ENCODE measurements around the gene UGGT1. TPM values are rescaled to one million over a fixed set of nuclear protein-coding genes. Genes with fewer than 3 reads are reported as not detected.

Gene UGGT1
- total RNA-seq, 1 experiment from 2014 or later = 55.9 TPM

DNA sequence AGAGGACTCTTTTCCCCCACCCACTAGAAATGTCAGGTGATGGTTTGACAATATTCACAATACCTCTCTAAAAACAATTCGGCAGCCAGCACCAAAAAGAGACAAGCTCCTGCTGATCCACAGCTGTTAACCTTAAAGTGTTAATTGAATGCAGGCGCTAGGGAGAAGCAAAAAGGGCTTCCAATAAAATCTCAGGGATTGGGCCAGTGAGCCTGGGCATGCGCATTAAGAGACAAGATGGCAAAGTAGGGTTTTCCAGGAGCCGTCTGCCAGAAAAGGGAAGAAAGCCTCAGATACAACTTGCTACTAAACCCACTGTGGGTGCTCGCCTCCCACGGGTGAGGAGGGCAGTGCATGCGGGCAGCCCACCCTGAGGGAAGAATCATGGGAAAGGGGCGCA lies 128.9 kb downstream of the UGGT1 start:
- Histone ChIP-seq H3K18ac (ENCODE audit: insufficient read length, low read depth, low read length) (no peak overlapping the region), H3K79me1 (ENCODE audit: insufficient read depth, low read depth, low read length, poor library complexity, severe bottlenecking) (no peaks in the 10 kb centered on the region), H3K27me3 (ENCODE audit: insufficient read depth, low read length) (no peaks in the 10 kb centered on the region), H3K4me1 (ENCODE audit: insufficient read depth, low read length) (no peaks in the 10 kb centered on the region), H4K5ac (ENCODE audit: insufficient read length, low read depth, low read length) (no peak overlapping the region), H4K20me1 (ENCODE audit: control insufficient read depth, insufficient read depth, insufficient read length) (no peaks in the 10 kb centered on the region), H4K91ac (ENCODE audit: insufficient read length, low read depth, low read length) (no peak overlapping the region), H4K8ac (replicated peaks; ENCODE audit: insufficient read length, low read depth, low read length) (no peak overlapping the region), H3K79me2 (ENCODE audit: insufficient read depth, low read length) (no peaks in the 10 kb centered on the region), H3K4ac (ENCODE audit: low read depth, low read length) (no peak overlapping the region), H3K56ac (ENCODE audit: insufficient read length, low read depth, low read length) (no peak overlapping the region), H3K27ac (ENCODE audit: insufficient read length, low read depth, low read length) (no peak overlapping the region), H2BK12ac (ENCODE audit: insufficient read length, low read depth, low read length) (no peak overlapping the region), H3K23ac (ENCODE audit: insufficient read length, low read depth, low read length) (no peak overlapping the region), H2BK120ac (ENCODE audit: low read depth, low read length, poor library complexity, severe bottlenecking) (no peak overlapping the region), H3K23me2 (ENCODE audit: insufficient read length, low read depth, low read length, poor library complexity, severe bottlenecking) (no peaks in the 10 kb centered on the region), H3K4me2 (ENCODE audit: insufficient read depth, insufficient read length, low read length) (no peak overlapping the region), H2AK5ac (ENCODE audit: insufficient read length, low read length) (no peak overlapping the region), H3K9me3 (ENCODE audit: control insufficient read depth, low read depth, low read length) (no peaks in the 10 kb centered on the region), H2BK20ac (ENCODE audit: low read depth, low read length, poor library complexity, severe bottlenecking) (no peak overlapping the region), H3T11ph (ENCODE audit: low read length) (no peak overlapping the region), H3K9ac (ENCODE audit: extremely low read depth, insufficient read length, low read length) (no peak overlapping the region), H2AFZ (ENCODE audit: low read length) (no peak overlapping the region), H2BK15ac (ENCODE audit: low read depth, low read length) (no peak overlapping the region), H2BK5ac (ENCODE audit: insufficient read length, low read length) (no peak overlapping the region), H3K14ac (ENCODE audit: insufficient read depth, low read length) (no peak overlapping the region; the same call in 1 of the 2 replicates)
- H3K27me3 Mint-ChIP-seq (ENCODE audit: low read depth) = no peaks in the 10 kb centered on the region; the same call in 1 of the 2 replicates
- H3K27ac Mint-ChIP-seq = no peak overlapping the region; a peak in 1 of 7 replicates
- no peak for DNase-seq
- WGBS (ENCODE audit: extremely low coverage, insufficient read length, low lambda C conversion rate) = no CpG with 5 or more reads among the region's 8 CpGs
- H3K4me1 Mint-ChIP-seq = peaks cover 10 to 12% of the 10 kb centered on the region in 2 experiments
- no peak overlapping the region for H3K4me3 Mint-ChIP-seq
- no peaks in the 10 kb centered on the region for H3K36me3 Mint-ChIP-seq (ENCODE audit: insufficient read depth in 1 of 3, low read depth in 3 of 3)
- TF ChIP-seq, protein P1, sequence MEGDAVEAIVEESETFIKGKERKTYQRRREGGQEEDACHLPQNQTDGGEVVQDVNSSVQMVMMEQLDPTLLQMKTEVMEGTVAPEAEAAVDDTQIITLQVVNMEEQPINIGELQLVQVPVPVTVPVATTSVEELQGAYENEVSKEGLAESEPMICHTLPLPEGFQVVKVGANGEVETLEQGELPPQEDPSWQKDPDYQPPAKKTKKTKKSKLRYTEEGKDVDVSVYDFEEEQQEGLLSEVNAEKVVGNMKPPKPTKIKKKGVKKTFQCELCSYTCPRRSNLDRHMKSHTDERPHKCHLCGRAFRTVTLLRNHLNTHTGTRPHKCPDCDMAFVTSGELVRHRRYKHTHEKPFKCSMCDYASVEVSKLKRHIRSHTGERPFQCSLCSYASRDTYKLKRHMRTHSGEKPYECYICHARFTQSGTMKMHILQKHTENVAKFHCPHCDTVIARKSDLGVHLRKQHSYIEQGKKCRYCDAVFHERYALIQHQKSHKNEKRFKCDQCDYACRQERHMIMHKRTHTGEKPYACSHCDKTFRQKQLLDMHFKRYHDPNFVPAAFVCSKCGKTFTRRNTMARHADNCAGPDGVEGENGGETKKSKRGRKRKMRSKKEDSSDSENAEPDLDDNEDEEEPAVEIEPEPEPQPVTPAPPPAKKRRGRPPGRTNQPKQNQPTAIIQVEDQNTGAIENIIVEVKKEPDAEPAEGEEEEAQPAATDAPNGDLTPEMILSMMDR (conservative IDR thresholded peaks at IDR 0.05) = no peak
- no peaks in the 10 kb centered on the region for H3K9me3 Mint-ChIP-seq

All from H9 (cell line).